ENCODE measurements around the gene BBLN. TPM values are rescaled to one million over a fixed set of nuclear protein-coding genes. Genes with fewer than 3 reads are reported as not detected.

Gene BBLN
- total RNA-seq, 1 donor = 78.1 TPM

- H3K9me3 ChIP-seq (ENCODE audit: low read depth, low read length) = no peaks in the 10 kb centered on the region
- H3K27me3 ChIP-seq (ENCODE audit: insufficient read depth, low read length) = no peaks in the 10 kb centered on the region
- H3K4me3 ChIP-seq (ENCODE audit: low read length) = no peak within 1 kb of the TSS
- peaks cover under 1% of the 10 kb centered on the region for H3K4me1 ChIP-seq (ENCODE audit: insufficient read depth, low read length)
These were observed 10.9 kb upstream of the BBLN start, which contains the start of gene LCN2 for GRCh38 chr9:128149001-128149701. LCN2 (plus strand) TSS chr9:128149453; CDS start chr9:128149526, 73 bp downstream.

GRCh38 chr9:128149951-128150593, 10.0 kb upstream of the BBLN start:
- Histone ChIP-seq H3K27me3 (ENCODE audit: insufficient read depth, low read length) (no peaks in the 10 kb centered on the region), H3K4me3 (ENCODE audit: low read length) (no peak overlapping the region), H3K4me1 (ENCODE audit: insufficient read depth, low read length) (no peaks in the 10 kb centered on the region), H3K9me3 (ENCODE audit: low read depth, low read length) (no peaks in the 10 kb centered on the region)

GRCh38 chr9:128150594-128151308, 9.3 kb upstream of the BBLN start:
- no peaks in the 10 kb centered on the region for H3K4me1 ChIP-seq (ENCODE audit: insufficient read depth, low read length)
- H3K4me3 ChIP-seq (ENCODE audit: low read length) = no peak overlapping the region

GRCh38 chr9:128151309-128152132, 8.5 kb upstream of the BBLN start:
- H3K9me3 ChIP-seq (ENCODE audit: low read depth, low read length) = no peaks in the 10 kb centered on the region
- H3K27me3 ChIP-seq (ENCODE audit: insufficient read depth, low read length) = no peaks in the 10 kb centered on the region
- H3K4me1 ChIP-seq (ENCODE audit: insufficient read depth, low read length) = no peaks in the 10 kb centered on the region

More at GRCh38 chr9:128150594-128151308, 9.3 kb upstream of the BBLN start:
- no peaks in the 10 kb centered on the region for H3K9me3 ChIP-seq (ENCODE audit: low read depth, low read length)
- no peaks in the 10 kb centered on the region for H3K27me3 ChIP-seq (ENCODE audit: insufficient read depth, low read length)

GRCh38 chr9:128152133-128153059, 7.7 kb upstream of the BBLN start:
- Histone ChIP-seq H3K4me3 (ENCODE audit: low read length) (no peak overlapping the region), H3K4me1 (ENCODE audit: insufficient read depth, low read length) (no peaks in the 10 kb centered on the region), H3K27me3 (ENCODE audit: insufficient read depth, low read length) (no peaks in the 10 kb centered on the region), H3K9me3 (ENCODE audit: low read depth, low read length) (no peaks in the 10 kb centered on the region)

More at GRCh38 chr9:128151309-128152132, 8.5 kb upstream of the BBLN start:
- no peak overlapping the region for H3K4me3 ChIP-seq (ENCODE audit: low read length)

GRCh38 chr9:128153060-128153946, 6.8 kb upstream of the BBLN start:
- H3K27me3 ChIP-seq (ENCODE audit: insufficient read depth, low read length) = no peaks in the 10 kb centered on the region
- H3K4me1 ChIP-seq (ENCODE audit: insufficient read depth, low read length) = no peaks in the 10 kb centered on the region
- no peak overlapping the region for H3K4me3 ChIP-seq (ENCODE audit: low read length)
- no peaks in the 10 kb centered on the region for H3K9me3 ChIP-seq (ENCODE audit: low read depth, low read length)

GRCh38 chr9:128153947-128154695, 5.9 kb upstream of the BBLN start:
- peaks cover under 1% of the 10 kb centered on the region for H3K4me1 ChIP-seq (ENCODE audit: insufficient read depth, low read length)
- H3K9me3 ChIP-seq (ENCODE audit: low read depth, low read length) = no peaks in the 10 kb centered on the region
- no peak overlapping the region for H3K4me3 ChIP-seq (ENCODE audit: low read length)
- no peaks in the 10 kb centered on the region for H3K27me3 ChIP-seq (ENCODE audit: insufficient read depth, low read length)

GRCh38 chr9:128155736-128156500, 4.1 kb upstream of the BBLN start:
- Histone ChIP-seq H3K4me3 (ENCODE audit: low read length) (no peak overlapping the region), H3K4me1 (ENCODE audit: insufficient read depth, low read length) (peaks cover 14% of the 10 kb centered on the region), H3K27me3 (ENCODE audit: insufficient read depth, low read length) (no peaks in the 10 kb centered on the region), H3K9me3 (ENCODE audit: low read depth, low read length) (no peaks in the 10 kb centered on the region)

- Histone ChIP-seq H3K4me3 (ENCODE audit: low read length) (peak overlapping the region; percentile 58), H3K4me1 (ENCODE audit: insufficient read depth, low read length) (peaks cover 21% of the 10 kb centered on the region), H3K9me3 (ENCODE audit: low read depth, low read length) (no peaks in the 10 kb centered on the region), H3K27me3 (ENCODE audit: insufficient read depth, low read length) (no peaks in the 10 kb centered on the region)
These were observed 612 bp upstream of the BBLN start for GRCh38 chr9:128159522-128159783.

GRCh38 chr9:128160603-128160987, 530 bp downstream of the BBLN start:
- Histone ChIP-seq H3K4me1 (ENCODE audit: insufficient read depth, low read length) (peaks cover 21% of the 10 kb centered on the region), H3K9me3 (ENCODE audit: low read depth, low read length) (no peaks in the 10 kb centered on the region), H3K4me3 (ENCODE audit: low read length) (peak overlapping the region; percentile 85), H3K27me3 (ENCODE audit: insufficient read depth, low read length) (no peaks in the 10 kb centered on the region)

- Histone ChIP-seq H3K4me3 (ENCODE audit: low read length) (no peak overlapping the region), H3K27me3 (ENCODE audit: insufficient read depth, low read length) (no peaks in the 10 kb centered on the region), H3K9me3 (ENCODE audit: low read depth, low read length) (no peaks in the 10 kb centered on the region), H3K4me1 (ENCODE audit: insufficient read depth, low read length) (peaks cover 21% of the 10 kb centered on the region)
These were observed 1.3 kb downstream of the BBLN start for GRCh38 chr9:128161215-128161902.
